SK-N-MC (cell line): ENCODE data around the gene ARHGAP22.

Experiments
- EZH2 ChIP-seq: fragments of 200-600 bp; sonication (generic); IDR thresholded peaks from one replicate; pipeline ENCODE4 v1.6.1; 2017; ENCODE audit warnings: antibody characterized with exemption
- FOXP2 ChIP-seq: optimal IDR thresholded peaks from 2 replicates; pipeline ENCODE3; 2011; ENCODE audit warnings: mild to moderate bottlenecking, moderate library complexity; ENCODE audit not compliant: insufficient read depth; ENCODE audit errors: extremely low read length, control extremely low read depth
- POLR2AphosphoS5 ChIP-seq: IDR thresholded peaks from 2 replicates; pipeline ENCODE4 v1.6.1; 2012; ENCODE audit warnings: mild to moderate bottlenecking, low read depth, low read length, borderline replicate concordance

- TF ChIP-seq EZH2 (no peak), POLR2AphosphoS5 (no peak), FOXP2 (no peak)
Observed at GRCh38 chr10:48423884-48424283, 181.0 kb downstream of the ARHGAP22 start.
